RWPE2 (cell line): ENCODE results near the gene ANO7.

Experiments
- ATAC-seq: fragments of 200-7000 bp; cut with Tn5 transposase; 3 replicates; pipeline ENCODE4 v1.9.1; 2021; ENCODE audit warnings: low read depth
- DNase-seq: peaks from one replicate; pipeline ENCODE4 v3.0.0-alpha.2; 2020; ENCODE audit warnings: low spot score
- H3K27ac ChIP-seq: fragments of 450-650 bp; 2 replicates; pipeline ENCODE4 v1.5.1; 2017; ENCODE audit warnings: mild to moderate bottlenecking; ENCODE audit not compliant: poor library complexity, severe bottlenecking
- H3K27me3 ChIP-seq: fragments of 250-450 bp; sonication (Bioruptor Pico); 2 replicates; pipeline ENCODE4 v1.5.1; 2021; ENCODE audit warnings: mild to moderate bottlenecking, moderate library complexity; ENCODE audit not compliant: insufficient read depth, poor library complexity, severe bottlenecking
- H3K36me3 ChIP-seq: fragments of 250-450 bp; sonication (Bioruptor Pico); 2 replicates; pipeline ENCODE4 v1.5.1; 2020; ENCODE audit warnings: low read depth, mild to moderate bottlenecking, moderate library complexity
- H3K4me1 ChIP-seq: fragments of 250-450 bp; sonication (Bioruptor Pico); 2 replicates; pipeline ENCODE4 v1.5.1; 2021; ENCODE audit warnings: mild to moderate bottlenecking, moderate library complexity; ENCODE audit not compliant: insufficient read depth, poor library complexity, severe bottlenecking
- H3K4me3 ChIP-seq: fragments of 250-450 bp; sonication (Bioruptor Pico); 2 replicates; pipeline ENCODE4 v1.5.1; 2021; ENCODE audit warnings: mild to moderate bottlenecking, moderate library complexity; ENCODE audit not compliant: severe bottlenecking
- H3K9me3 ChIP-seq: fragments of 250-450 bp; sonication (Bioruptor Pico); 2 replicates; pipeline ENCODE4 v1.5.1; 2021; ENCODE audit warnings: mild to moderate bottlenecking, moderate library complexity; ENCODE audit not compliant: severe bottlenecking
- CTCF ChIP-seq: fragments of 450-650 bp; IDR thresholded peaks from one replicate; pipeline ENCODE4 v1.5.1; 2017; ENCODE audit warnings: mild to moderate bottlenecking, moderate library complexity; ENCODE audit not compliant: poor library complexity, severe bottlenecking

ANO7 gene

GRCh38 chr2:241141214-241141770 is 47.2 kb upstream of the ANO7 start:
- no peak overlapping the region for H3K4me3 ChIP-seq
- H3K9me3 ChIP-seq, result no peaks in the 10 kb centered on the region
- peaks cover 11% of the 10 kb centered on the region; the same call in 1 of the 2 replicates for H3K36me3 ChIP-seq
- DNase-seq, result no peak
- no peak overlapping the region for H3K27ac ChIP-seq
- no peak for TF ChIP-seq CTCF
- H3K4me1 ChIP-seq, result no peaks in the 10 kb centered on the region
- H3K27me3 ChIP-seq, result no peaks in the 10 kb centered on the region
- ATAC-seq, result no peak

- no peak overlapping the region for H3K4me3 ChIP-seq
- H3K4me1 ChIP-seq, result no peaks in the 10 kb centered on the region
- DNase-seq (no peak), ATAC-seq (no peak)
- peaks cover 11% of the 10 kb centered on the region; the same call in 1 of the 2 replicates for H3K36me3 ChIP-seq
- no peak overlapping the region for H3K27ac ChIP-seq
- TF ChIP-seq CTCF, result no peak
- no peaks in the 10 kb centered on the region for H3K27me3 ChIP-seq
- H3K9me3 ChIP-seq, result no peaks in the 10 kb centered on the region
Observed at GRCh38 chr2:241142063-241142462, 46.4 kb upstream of the ANO7 start.

GRCh38 chr2:241142593-241142992 is 45.9 kb upstream of the ANO7 start:
- TF ChIP-seq CTCF, result no peak
- Histone ChIP-seq H3K4me1 (no peaks in the 10 kb centered on the region), H3K4me3 (no peak overlapping the region), H3K36me3 (peaks cover 11% of the 10 kb centered on the region; the same call in 1 of the 2 replicates), H3K9me3 (no peaks in the 10 kb centered on the region), H3K27ac (no peak overlapping the region), H3K27me3 (no peaks in the 10 kb centered on the region)
- ATAC-seq (no peak), DNase-seq (no peak)

GRCh38 chr2:241146286-241146685 is 42.2 kb upstream of the ANO7 start:
- ATAC-seq (no peak), DNase-seq (no peak)
- Histone ChIP-seq H3K4me1 (peaks cover 6% of the 10 kb centered on the region), H3K27me3 (no peaks in the 10 kb centered on the region), H3K36me3 (no peaks in the 10 kb centered on the region), H3K27ac (no peak overlapping the region), H3K4me3 (no peak overlapping the region), H3K9me3 (no peaks in the 10 kb centered on the region)
- no peak for TF ChIP-seq CTCF

GRCh38 chr2:241147336-241147735 is 41.1 kb upstream of the ANO7 start:
- Histone ChIP-seq H3K27me3 (no peaks in the 10 kb centered on the region), H3K4me3 (no peak overlapping the region), H3K9me3 (no peaks in the 10 kb centered on the region), H3K36me3 (no peaks in the 10 kb centered on the region), H3K27ac (no peak overlapping the region), H3K4me1 (peaks cover 6% of the 10 kb centered on the region)
- ATAC-seq (no peak), DNase-seq (no peak)
- TF ChIP-seq CTCF, result no peak
